NCI-H1105 treated with DMSO at 0.1 percent for 48 hours (cell line): ENCODE data around the gene ASTL.
"Not testable (repeated sequence)": the region's sequence is repeated elsewhere in the genome, so short reads cannot be mapped to it uniquely, and the experiment has no call there.

Source experiments
- DNase-seq: peaks from one replicate; lab custom pipeline; 2025; lab: John Stamatoyannopoulos, UW

ASTL gene

GRCh38 chr2:96098900-96099590 is 39.3 kb downstream of the ASTL start:
- no peak for DNase-seq

GRCh38 chr2:96097951-96098823 is 40.1 kb downstream of the ASTL start:
- DNase-seq = no peak

- DNase-seq = no peak
Observed at GRCh38 chr2:96097441-96097840, 40.9 kb downstream of the ASTL start.

- peak; percentile 80 for DNase-seq
Observed at GRCh38 chr2:96095116-96095636, 43.1 kb downstream of the ASTL start.

GRCh38 chr2:96093528-96093927 is 44.8 kb downstream of the ASTL start:
- DNase-seq = no peak

- DNase-seq = no peak
Observed at GRCh38 chr2:96092951-96093350, 45.4 kb downstream of the ASTL start.

GRCh38 chr2:96092573-96092877 is 45.8 kb downstream of the ASTL start:
- DNase-seq = no peak

GRCh38 chr2:96091711-96092572 is 46.4 kb downstream of the ASTL start:
- DNase-seq = no peak

GRCh38 chr2:96091141-96091710 is 47.1 kb downstream of the ASTL start:
- no peak for DNase-seq

GRCh38 chr2:96090196-96090926 is 47.9 kb downstream of the ASTL start:
- DNase-seq = peak; percentile 12

- DNase-seq = no peak
Observed at GRCh38 chr2:96089356-96090195, 48.7 kb downstream of the ASTL start.

- no peak for DNase-seq
Observed at GRCh38 chr2:96088340-96089335, 49.7 kb downstream of the ASTL start.

GRCh38 chr2:96087130-96087529 is 51.2 kb downstream of the ASTL start:
- no peak for DNase-seq

- no peak for DNase-seq
Observed at GRCh38 chr2:96085541-96086355, 52.6 kb downstream of the ASTL start.

GRCh38 chr2:96084858-96085518 is 53.3 kb downstream of the ASTL start:
- not testable (repeated sequence) for DNase-seq

- no peak for DNase-seq
Observed at GRCh38 chr2:96083989-96084857, 54.1 kb downstream of the ASTL start.
